NCI-H146 treated with DMSO at 0.1 percent for 48 hours (cell line): ENCODE results near the gene FKBP2.

Source experiments
- DNase-seq: peaks from one replicate; lab custom pipeline; 2025; ENCODE audit not compliant: unreplicated experiment; lab: John Stamatoyannopoulos, UW

FKBP2 gene

GRCh38 chr11:64263021-64263946 lies 22.4 kb downstream of the FKBP2 start:
- DNase-seq = no peak

- DNase-seq = no peak
Measured at GRCh38 chr11:64263947-64264317, 23.0 kb downstream of the FKBP2 start.

GRCh38 chr11:64264371-64264852 lies 23.5 kb downstream of the FKBP2 start:
- DNase-seq = no peak

- peak; percentile 48 for DNase-seq
Measured at GRCh38 chr11:64265176-64266160, 24.6 kb downstream of the FKBP2 start.

GRCh38 chr11:64266339-64266738 lies 25.4 kb downstream of the FKBP2 start:
- DNase-seq = no peak

GRCh38 chr11:64267207-64267945 lies 26.5 kb downstream of the FKBP2 start:
- DNase-seq = no peak

GRCh38 chr11:64268025-64268892 lies 27.4 kb downstream of the FKBP2 start:
- DNase-seq = peak; percentile 70

GRCh38 chr11:64268893-64269539 lies 28.1 kb downstream of the FKBP2 start:
- no peak for DNase-seq

- peak; percentile 96 for DNase-seq
Measured at GRCh38 chr11:64269540-64270220, 28.8 kb downstream of the FKBP2 start.

- no peak for DNase-seq
Measured at GRCh38 chr11:64275031-64275800, 34.3 kb downstream of the FKBP2 start.

GRCh38 chr11:64275841-64276240 lies 34.9 kb downstream of the FKBP2 start:
- DNase-seq = no peak

GRCh38 chr11:64276653-64277431 lies 35.9 kb downstream of the FKBP2 start:
- no peak for DNase-seq

GRCh38 chr11:64278576-64279190 lies 37.8 kb downstream of the FKBP2 start:
- no peak for DNase-seq

- DNase-seq = no peak
Measured at GRCh38 chr11:64281957-64282770, 41.3 kb downstream of the FKBP2 start.

- no peak for DNase-seq
Measured at GRCh38 chr11:64283092-64283491, 42.2 kb downstream of the FKBP2 start.
